DOHH2 (cell line): ENCODE results near the gene CTAGE1.

Experiments used
- H3F3A ChIP-seq: fragments of 200-600 bp; sonication (generic), shearing (Covaris generic); 2 replicates; pipeline ENCODE4 v1.6.0; 2016; ENCODE audit warnings: antibody characterized with exemption, mild to moderate bottlenecking; ENCODE audit not compliant: control insufficient read depth, insufficient read depth
- H3K27ac ChIP-seq: fragments of 200-600 bp; sonication (generic); 2 replicates; pipeline ENCODE4 v1.5.1; 2014; ENCODE audit warnings: low read depth, mild to moderate bottlenecking, low read length, moderate library complexity
- H3K27me3 ChIP-seq: fragments of 200-600 bp; sonication (generic); 2 replicates; pipeline ENCODE4 v1.6.1; 2014; ENCODE audit warnings: mild to moderate bottlenecking, low read length, mixed read lengths; ENCODE audit not compliant: control insufficient read depth
- H3K36me3 ChIP-seq: fragments of 200-600 bp; sonication (generic); 2 replicates; pipeline ENCODE4 v1.6.1; 2014; ENCODE audit warnings: mild to moderate bottlenecking, low read length, moderate library complexity, mixed read lengths; ENCODE audit not compliant: control insufficient read depth
- H3K4me1 ChIP-seq: fragments of 200-600 bp; sonication (generic); 2 replicates; pipeline ENCODE4 v1.6.1; 2014; ENCODE audit warnings: mild to moderate bottlenecking, low read length, mixed read lengths; ENCODE audit not compliant: control insufficient read depth
- H3K4me2 ChIP-seq: fragments of 200-600 bp; sonication (generic); 2 replicates; pipeline ENCODE4 v1.6.0; 2014; ENCODE audit warnings: mild to moderate bottlenecking, low read length, moderate library complexity
- H3K4me3 ChIP-seq: fragments of 200-600 bp; sonication (generic); 2 replicates; pipeline ENCODE4 v1.5.1; 2014; ENCODE audit warnings: mild to moderate bottlenecking, low read length, mixed read lengths
- H3K79me2 ChIP-seq: fragments of 200-600 bp; sonication (generic); 2 replicates; pipeline ENCODE4 v1.6.1; 2014; ENCODE audit warnings: mild to moderate bottlenecking, low read length, mixed read lengths; ENCODE audit not compliant: control insufficient read depth
- H3K9me2 ChIP-seq: fragments of 200-600 bp; sonication (generic); replicated peaks from 2 replicates; pipeline ENCODE4 v1.6.1; 2014; ENCODE audit warnings: mild to moderate bottlenecking, low read length, mixed read lengths; ENCODE audit not compliant: control insufficient read depth
- H3K9me3 ChIP-seq: fragments of 200-600 bp; sonication (generic); 2 replicates; pipeline ENCODE4 v1.6.1; 2014; ENCODE audit warnings: antibody characterized with exemption, low read length, mixed read lengths; ENCODE audit not compliant: control insufficient read depth, insufficient read depth
- H4K20me1 ChIP-seq: fragments of 200-600 bp; sonication (generic); 2 replicates; pipeline ENCODE4 v1.6.0; 2014; ENCODE audit warnings: low read depth, mild to moderate bottlenecking, antibody characterized with exemption, low read length, moderate library complexity; ENCODE audit not compliant: control insufficient read depth, insufficient read depth
- EZH2phosphoT487 ChIP-seq: fragments of 200-600 bp; sonication (generic); IDR thresholded peaks from 2 replicates; pipeline ENCODE4 v1.6.1; 2017; ENCODE audit warnings: borderline replicate concordance, mild to moderate bottlenecking, antibody characterized with exemption, low read length, moderate library complexity, mixed read lengths
- TF ChIP-seq, protein P1 (sequence below): fragments of 200-600 bp; sonication (generic); IDR thresholded peaks from one replicate; pipeline ENCODE4 v1.5.1; 2014; ENCODE audit warnings: antibody characterized with exemption, mild to moderate bottlenecking, low read depth, low read length; ENCODE audit not compliant: poor library complexity, severe bottlenecking

CTAGE1 gene

GRCh38 chr18:22463076-22463475, 45.4 kb upstream of the CTAGE1 start:
- H3K27ac ChIP-seq: no peak overlapping the region
- no peaks in the 10 kb centered on the region for H3K79me2 ChIP-seq
- no peaks in the 10 kb centered on the region for H3K4me1 ChIP-seq
- TF ChIP-seq, protein P1, sequence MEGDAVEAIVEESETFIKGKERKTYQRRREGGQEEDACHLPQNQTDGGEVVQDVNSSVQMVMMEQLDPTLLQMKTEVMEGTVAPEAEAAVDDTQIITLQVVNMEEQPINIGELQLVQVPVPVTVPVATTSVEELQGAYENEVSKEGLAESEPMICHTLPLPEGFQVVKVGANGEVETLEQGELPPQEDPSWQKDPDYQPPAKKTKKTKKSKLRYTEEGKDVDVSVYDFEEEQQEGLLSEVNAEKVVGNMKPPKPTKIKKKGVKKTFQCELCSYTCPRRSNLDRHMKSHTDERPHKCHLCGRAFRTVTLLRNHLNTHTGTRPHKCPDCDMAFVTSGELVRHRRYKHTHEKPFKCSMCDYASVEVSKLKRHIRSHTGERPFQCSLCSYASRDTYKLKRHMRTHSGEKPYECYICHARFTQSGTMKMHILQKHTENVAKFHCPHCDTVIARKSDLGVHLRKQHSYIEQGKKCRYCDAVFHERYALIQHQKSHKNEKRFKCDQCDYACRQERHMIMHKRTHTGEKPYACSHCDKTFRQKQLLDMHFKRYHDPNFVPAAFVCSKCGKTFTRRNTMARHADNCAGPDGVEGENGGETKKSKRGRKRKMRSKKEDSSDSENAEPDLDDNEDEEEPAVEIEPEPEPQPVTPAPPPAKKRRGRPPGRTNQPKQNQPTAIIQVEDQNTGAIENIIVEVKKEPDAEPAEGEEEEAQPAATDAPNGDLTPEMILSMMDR: no peak
- TF ChIP-seq EZH2phosphoT487: no peak
- no peaks in the 10 kb centered on the region for H3K27me3 ChIP-seq
- no peaks in the 10 kb centered on the region for H3K9me2 ChIP-seq
- no peaks in the 10 kb centered on the region for H4K20me1 ChIP-seq
- no peak overlapping the region for H3K4me2 ChIP-seq
- no peaks in the 10 kb centered on the region for H3K9me3 ChIP-seq
- H3K36me3 ChIP-seq: no peaks in the 10 kb centered on the region
- no peaks in the 10 kb centered on the region for H3F3A ChIP-seq
- no peak overlapping the region for H3K4me3 ChIP-seq

DNA sequence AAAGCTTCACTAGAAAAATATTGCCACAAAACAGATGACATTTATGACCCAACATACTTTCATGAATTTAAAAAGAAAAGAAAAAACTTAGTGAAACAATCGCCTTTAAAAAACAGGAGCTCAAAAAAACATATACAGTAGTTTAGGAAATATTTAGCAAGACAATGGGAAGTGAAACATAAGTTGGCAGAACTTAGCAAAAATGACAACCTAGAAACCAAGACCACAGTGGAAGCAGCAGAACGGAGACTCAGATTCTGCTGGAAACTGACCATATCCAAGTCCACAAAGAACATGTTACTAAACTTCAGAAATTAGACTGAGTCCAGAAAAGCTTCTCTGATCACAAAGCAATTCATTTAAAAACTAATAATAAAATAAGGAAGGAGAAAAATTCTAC, 41.8 kb upstream of the CTAGE1 start:
- Histone ChIP-seq H3K9me3 (no peaks in the 10 kb centered on the region), H3K27me3 (no peaks in the 10 kb centered on the region), H3K9me2 (no peaks in the 10 kb centered on the region), H3K27ac (no peak overlapping the region), H3K4me2 (no peak overlapping the region), H3K4me3 (no peak overlapping the region), H3K79me2 (no peaks in the 10 kb centered on the region), H3K36me3 (no peaks in the 10 kb centered on the region), H3K4me1 (no peaks in the 10 kb centered on the region), H4K20me1 (no peaks in the 10 kb centered on the region), H3F3A (no peaks in the 10 kb centered on the region)
- TF ChIP-seq, protein P1: no peak
- no peak for TF ChIP-seq EZH2phosphoT487

GRCh38 chr18:22457524-22457923, 39.8 kb upstream of the CTAGE1 start:
- no peaks in the 10 kb centered on the region for H4K20me1 ChIP-seq
- H3K27me3 ChIP-seq: no peaks in the 10 kb centered on the region
- no peak overlapping the region for H3K4me3 ChIP-seq
- no peaks in the 10 kb centered on the region for H3K9me3 ChIP-seq
- H3K9me2 ChIP-seq: no peaks in the 10 kb centered on the region
- no peaks in the 10 kb centered on the region for H3F3A ChIP-seq
- no peaks in the 10 kb centered on the region for H3K79me2 ChIP-seq
- TF ChIP-seq, protein P1: no peak
- no peak for TF ChIP-seq EZH2phosphoT487
- H3K27ac ChIP-seq: no peak overlapping the region
- no peaks in the 10 kb centered on the region for H3K36me3 ChIP-seq
- H3K4me1 ChIP-seq: no peaks in the 10 kb centered on the region
- H3K4me2 ChIP-seq: no peak overlapping the region

DNA sequence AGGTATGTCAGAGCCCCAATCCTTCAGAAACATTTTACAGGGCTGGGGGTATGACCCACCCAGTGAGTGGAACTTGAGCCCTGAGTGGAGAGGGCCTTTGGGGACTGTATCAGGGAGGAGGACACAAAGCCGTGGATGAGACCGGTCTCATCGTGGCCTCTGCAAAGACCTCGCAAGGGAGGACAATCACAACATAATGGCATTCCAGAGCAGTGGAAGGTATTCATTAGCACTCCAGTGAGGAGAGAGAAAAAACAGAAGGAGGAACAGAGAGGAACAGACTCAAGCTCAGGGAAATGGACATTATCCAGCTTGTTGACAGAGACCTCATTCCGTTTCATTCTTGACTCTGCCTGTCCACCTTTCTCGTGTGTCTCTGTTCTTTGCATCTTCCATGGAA, 38.8 kb upstream of the CTAGE1 start:
- no peaks in the 10 kb centered on the region for H3K9me3 ChIP-seq
- no peaks in the 10 kb centered on the region for H3K4me1 ChIP-seq
- H3K36me3 ChIP-seq: no peaks in the 10 kb centered on the region
- no peak overlapping the region for H3K27ac ChIP-seq
- H3K4me3 ChIP-seq: no peak overlapping the region
- no peaks in the 10 kb centered on the region for H4K20me1 ChIP-seq
- H3K4me2 ChIP-seq: no peak overlapping the region
- no peaks in the 10 kb centered on the region for H3K9me2 ChIP-seq
- no peaks in the 10 kb centered on the region for H3K27me3 ChIP-seq
- no peaks in the 10 kb centered on the region for H3F3A ChIP-seq
- no peaks in the 10 kb centered on the region for H3K79me2 ChIP-seq
- TF ChIP-seq EZH2phosphoT487: no peak
- TF ChIP-seq, protein P1: no peak
